ENCODE results near the gene PARVG.
A peak's percentile ranks its signal among the peaks of the same experiment; 100 is the strongest.

The PARVG gene

DNA sequence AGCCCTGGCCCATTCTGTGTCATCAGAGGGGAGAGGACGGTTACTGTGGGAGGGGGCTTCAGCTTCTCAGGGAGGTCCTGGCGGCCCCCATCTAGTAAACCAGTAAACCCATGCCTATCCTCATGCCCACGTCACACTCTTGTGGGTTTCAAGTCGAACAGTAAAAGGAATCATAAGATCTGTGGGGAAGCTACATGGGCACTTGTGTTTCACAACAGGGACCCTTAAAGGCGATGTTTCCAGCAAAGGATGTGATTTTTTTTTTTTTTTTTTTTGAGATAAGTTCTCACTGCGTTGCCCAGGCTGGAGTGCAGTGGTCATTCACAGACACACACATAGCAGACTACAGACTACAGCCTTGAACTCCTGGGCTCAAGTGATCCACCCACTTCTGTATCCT lies 9.2 kb upstream of the PARVG start:
- Histone ChIP-seq H3K4me3 (ENCODE audit: low read depth in 1 of 2, low read length in 1 of 2) (no peak overlapping the region), H3K4me1 (ENCODE audit: control insufficient read depth in 1 of 2, insufficient read depth in 1 of 2, low read depth in 1 of 2, low read length in 1 of 2) (peaks cover 38 to 41% of the 10 kb centered on the region in 2 experiments), H3K27me3 (no peaks in the 10 kb centered on the region), H3K9me3 (no peaks in the 10 kb centered on the region), H3K27ac (peak overlapping the region; percentile 92), H3K36me3 (no peaks in the 10 kb centered on the region)
- TF ChIP-seq, protein P1, sequence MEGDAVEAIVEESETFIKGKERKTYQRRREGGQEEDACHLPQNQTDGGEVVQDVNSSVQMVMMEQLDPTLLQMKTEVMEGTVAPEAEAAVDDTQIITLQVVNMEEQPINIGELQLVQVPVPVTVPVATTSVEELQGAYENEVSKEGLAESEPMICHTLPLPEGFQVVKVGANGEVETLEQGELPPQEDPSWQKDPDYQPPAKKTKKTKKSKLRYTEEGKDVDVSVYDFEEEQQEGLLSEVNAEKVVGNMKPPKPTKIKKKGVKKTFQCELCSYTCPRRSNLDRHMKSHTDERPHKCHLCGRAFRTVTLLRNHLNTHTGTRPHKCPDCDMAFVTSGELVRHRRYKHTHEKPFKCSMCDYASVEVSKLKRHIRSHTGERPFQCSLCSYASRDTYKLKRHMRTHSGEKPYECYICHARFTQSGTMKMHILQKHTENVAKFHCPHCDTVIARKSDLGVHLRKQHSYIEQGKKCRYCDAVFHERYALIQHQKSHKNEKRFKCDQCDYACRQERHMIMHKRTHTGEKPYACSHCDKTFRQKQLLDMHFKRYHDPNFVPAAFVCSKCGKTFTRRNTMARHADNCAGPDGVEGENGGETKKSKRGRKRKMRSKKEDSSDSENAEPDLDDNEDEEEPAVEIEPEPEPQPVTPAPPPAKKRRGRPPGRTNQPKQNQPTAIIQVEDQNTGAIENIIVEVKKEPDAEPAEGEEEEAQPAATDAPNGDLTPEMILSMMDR (IDR thresholded peaks at IDR 0.05): no peak

- Histone ChIP-seq H3K36me3 (no peaks in the 10 kb centered on the region), H3K4me3 (ENCODE audit: low read depth in 1 of 2, low read length in 1 of 2) (peak overlapping the region; percentile 28 to 45), H3K9me3 (no peaks in the 10 kb centered on the region), H3K27me3 (no peaks in the 10 kb centered on the region), H3K27ac (peak overlapping the region; percentile 92), H3K4me1 (ENCODE audit: control insufficient read depth in 1 of 2, insufficient read depth in 1 of 2, low read depth in 1 of 2, low read length in 1 of 2) (peaks cover 48 to 51% of the 10 kb centered on the region in 2 experiments)
- TF ChIP-seq, protein P1 (IDR thresholded peaks at IDR 0.05): peak; percentile 32
Observed at GRCh38 chr22:44172370-44173108, 8.2 kb upstream of the PARVG start.

DNA sequence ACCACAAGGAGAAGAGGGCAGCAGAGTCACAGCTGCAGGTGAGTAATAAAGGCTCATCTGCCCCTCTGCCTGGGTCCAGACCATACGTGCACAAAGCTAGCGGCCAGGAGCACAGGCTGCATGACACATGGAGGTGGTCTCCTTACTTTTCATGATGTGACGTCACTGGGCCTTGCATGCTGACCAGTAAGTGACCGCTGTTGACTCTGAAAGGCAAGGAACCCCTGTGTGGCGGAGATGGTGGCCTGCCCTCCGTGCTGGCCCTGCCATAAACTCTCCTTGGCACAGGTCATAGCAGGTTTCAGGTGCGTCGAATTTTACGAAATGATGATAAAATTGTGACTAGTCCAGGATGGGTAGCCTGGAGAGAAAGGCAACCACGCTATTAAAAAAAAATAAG lies 7.6 kb upstream of the PARVG start:
- Histone ChIP-seq H3K9me3 (no peaks in the 10 kb centered on the region), H3K4me1 (ENCODE audit: control insufficient read depth in 1 of 2, insufficient read depth in 1 of 2, low read depth in 1 of 2, low read length in 1 of 2) (peaks cover 51 to 54% of the 10 kb centered on the region in 2 experiments), H3K4me3 (ENCODE audit: low read depth in 1 of 2, low read length in 1 of 2) (peak overlapping the region; percentile 28 to 45), H3K27me3 (no peaks in the 10 kb centered on the region), H3K36me3 (no peaks in the 10 kb centered on the region), H3K27ac (peak overlapping the region; percentile 92)
- TF ChIP-seq, protein P1 (IDR thresholded peaks at IDR 0.05): no peak

GRCh38 chr22:44175676-44176075 lies 5.0 kb upstream of the PARVG start:
- Histone ChIP-seq H3K9me3 (no peaks in the 10 kb centered on the region), H3K36me3 (no peaks in the 10 kb centered on the region), H3K27me3 (no peaks in the 10 kb centered on the region), H3K4me3 (ENCODE audit: low read depth in 1 of 2, low read length in 1 of 2) (no peak overlapping the region), H3K4me1 (ENCODE audit: control insufficient read depth in 1 of 2, insufficient read depth in 1 of 2, low read depth in 1 of 2, low read length in 1 of 2) (peaks cover 70 to 71% of the 10 kb centered on the region in 2 experiments), H3K27ac (no peak overlapping the region)
- TF ChIP-seq, protein P1 (IDR thresholded peaks at IDR 0.05): no peak

- Histone ChIP-seq H3K4me3 (ENCODE audit: low read depth in 1 of 2, low read length in 1 of 2) (no peak overlapping the region), H3K27me3 (no peaks in the 10 kb centered on the region), H3K27ac (peak overlapping the region; percentile 98), H3K9me3 (no peaks in the 10 kb centered on the region), H3K36me3 (peaks cover 13% of the 10 kb centered on the region), H3K4me1 (ENCODE audit: control insufficient read depth in 1 of 2, insufficient read depth in 1 of 2, low read depth in 1 of 2, low read length in 1 of 2) (peaks cover 64 to 67% of the 10 kb centered on the region in 2 experiments)
- TF ChIP-seq, protein P1 (IDR thresholded peaks at IDR 0.05): no peak
Observed at GRCh38 chr22:44179196-44179988, 1.3 kb upstream of the PARVG start.
